A549 treated with DMSO at 1 μM for 4 hours (cell line): ENCODE results near the gene DHX35. TPM values are rescaled to one million over a fixed set of nuclear protein-coding genes. Genes with fewer than 3 reads are reported as not detected.

Source experiments
- total RNA-seq: library from RNA; stranded (reverse); fragments of 200-300 nt; extraction: Qiagen RNA extraction; gene quantifications from 5 replicates; pipeline ENCODE4 v1.2.3, GENCODE V29; 2022; ENCODE audit warnings: low read depth

DHX35 gene, protein sequence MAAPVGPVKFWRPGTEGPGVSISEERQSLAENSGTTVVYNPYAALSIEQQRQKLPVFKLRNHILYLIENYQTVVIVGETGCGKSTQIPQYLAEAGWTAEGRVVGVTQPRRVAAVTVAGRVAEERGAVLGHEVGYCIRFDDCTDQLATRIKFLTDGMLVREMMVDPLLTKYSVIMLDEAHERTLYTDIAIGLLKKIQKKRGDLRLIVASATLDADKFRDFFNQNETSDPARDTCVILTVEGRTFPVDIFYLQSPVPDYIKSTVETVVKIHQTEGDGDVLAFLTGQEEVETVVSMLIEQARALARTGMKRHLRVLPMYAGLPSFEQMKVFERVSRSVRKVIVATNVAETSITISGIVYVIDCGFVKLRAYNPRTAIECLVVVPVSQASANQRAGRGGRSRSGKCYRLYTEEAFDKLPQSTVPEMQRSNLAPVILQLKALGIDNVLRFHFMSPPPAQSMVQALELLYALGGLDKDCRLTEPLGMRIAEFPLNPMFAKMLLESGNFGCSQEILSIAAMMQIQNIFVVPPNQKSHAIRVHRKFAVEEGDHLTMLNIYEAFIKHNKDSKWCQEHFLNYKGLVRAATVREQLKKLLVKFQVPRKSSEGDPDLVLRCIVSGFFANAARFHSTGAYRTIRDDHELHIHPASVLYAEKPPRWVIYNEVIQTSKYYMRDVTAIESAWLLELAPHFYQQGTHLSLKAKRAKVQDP
- 7.9 to 8.8 TPM (median 8.2 TPM) in 5 replicates for total RNA-seq

DNA sequence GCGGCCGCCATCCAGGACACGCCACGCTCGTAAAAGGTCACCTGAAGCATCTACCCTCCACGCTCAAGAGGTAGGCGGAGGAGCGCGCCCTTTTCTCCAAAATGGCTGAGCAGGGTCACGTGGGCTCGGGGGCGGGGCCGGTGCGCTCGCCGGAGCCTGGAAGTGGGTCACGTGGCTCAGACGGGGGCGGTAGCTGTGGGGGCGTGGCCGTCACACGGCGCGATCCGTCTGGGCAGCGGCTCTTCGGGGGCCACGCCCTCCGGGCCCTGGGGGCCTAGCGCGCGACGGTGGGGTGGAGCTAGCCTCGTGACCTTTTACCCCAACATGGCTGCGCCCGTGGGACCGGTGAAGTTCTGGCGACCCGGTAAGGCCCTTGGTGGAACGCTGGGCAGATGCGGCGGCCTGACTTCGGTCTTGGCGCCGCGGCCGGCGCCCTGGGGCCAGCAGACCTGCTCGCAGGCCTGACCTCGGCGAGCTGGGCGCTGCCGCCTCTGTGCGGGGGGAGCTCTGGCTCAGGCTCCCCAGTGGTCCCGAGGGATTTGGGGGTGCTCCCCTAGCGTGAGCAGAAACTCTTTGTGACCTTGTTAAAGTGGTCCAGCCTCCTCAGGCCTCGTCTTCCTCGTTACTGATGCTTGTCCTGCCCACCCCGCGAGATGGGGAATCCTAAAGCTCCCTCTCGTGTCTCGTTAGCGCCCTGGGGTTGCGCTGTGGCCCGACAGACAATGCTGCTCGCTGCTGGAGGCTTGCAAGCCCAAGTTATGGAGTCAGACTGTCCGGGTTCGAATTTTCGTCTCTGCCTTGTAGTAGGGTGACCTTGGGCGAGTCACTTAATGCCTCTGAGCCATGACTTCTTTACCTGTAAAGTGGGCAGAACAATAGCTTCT is at the start of gene DHX35:
Gene DHX35 (plus strand): TSS at position 301 of the 884 bp plus-strand sequence. CDS start 24 bp downstream, at position 325.

DNA sequence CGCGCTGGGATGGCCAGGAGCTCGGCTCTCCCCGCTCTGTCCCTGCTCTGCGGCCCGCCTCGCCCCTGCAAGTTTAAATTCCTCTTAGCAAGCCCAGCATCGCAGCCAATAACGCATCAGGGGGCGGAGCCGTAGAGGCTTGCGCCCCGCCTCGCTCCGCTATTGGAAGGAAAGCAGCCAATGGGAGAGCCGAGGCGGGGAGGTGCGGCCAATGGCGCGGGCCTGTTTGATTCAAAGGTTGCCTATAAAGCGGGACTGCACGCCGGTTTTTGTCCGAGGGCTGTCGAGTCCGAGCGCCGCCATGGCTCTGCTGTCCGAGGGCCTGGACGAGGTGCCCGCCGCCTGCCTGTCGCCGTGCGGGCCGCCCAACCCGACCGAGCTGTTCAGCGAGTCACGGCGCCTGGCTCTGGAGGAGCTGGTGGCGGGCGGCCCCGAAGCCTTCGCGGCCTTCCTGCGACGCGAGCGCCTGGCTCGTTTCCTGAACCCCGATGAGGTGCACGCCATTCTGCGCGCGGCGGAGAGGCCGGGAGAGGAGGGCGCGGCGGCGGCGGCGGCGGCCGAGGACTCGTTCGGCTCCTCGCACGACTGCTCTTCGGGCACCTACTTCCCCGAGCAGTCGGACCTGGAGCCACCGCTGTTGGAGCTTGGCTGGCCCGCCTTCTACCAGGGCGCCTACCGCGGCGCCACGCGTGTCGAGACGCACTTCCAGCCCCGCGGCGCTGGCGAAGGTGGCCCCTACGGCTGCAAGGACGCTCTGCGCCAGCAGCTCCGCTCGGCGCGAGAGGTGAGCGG is 35.8 kb upstream of the DHX35 start, which contains the start of gene FAM83D:
Gene FAM83D (plus strand): TSS at position 276 of the 792 bp plus-strand sequence. CDS start 26 bp downstream, at position 302.

Other genes with a start within 250 kb of the DHX35 start
- not detected in 5 replicates for gene SLC32A1, start 237.9 kb upstream of the DHX35 start, total RNA-seq
- gene ACTR5, start 213.9 kb upstream of the DHX35 start, total RNA-seq: 7.2 to 10.8 TPM (median 10.3 TPM) in 5 replicates
- 0.10 to 0.12 TPM (median 0.11 TPM) in 5 replicates for gene PPP1R16B, start 156.6 kb upstream of the DHX35 start, total RNA-seq
- gene FAM83D, start 35.9 kb upstream of the DHX35 start, total RNA-seq: 54.1 to 81.5 TPM (median 73.7 TPM) in 5 replicates